ENCODE measurements around the gene KLHL8.
A peak's percentile ranks its signal among the peaks of the same experiment; 100 is the strongest.

The KLHL8 gene

GRCh38 chr4:87220094-87220822, at the start of gene KLHL8:
TSS of gene KLHL8 (minus strand) at chr4:87220618. CDS start at chr4:87195539, 25,079 bp downstream.
- peak; percentile 79 for DNase-seq

GRCh38 chr4:87270144-87270543, 49.7 kb upstream of the KLHL8 start:
- DNase-seq, result peak; percentile 18

DNA sequence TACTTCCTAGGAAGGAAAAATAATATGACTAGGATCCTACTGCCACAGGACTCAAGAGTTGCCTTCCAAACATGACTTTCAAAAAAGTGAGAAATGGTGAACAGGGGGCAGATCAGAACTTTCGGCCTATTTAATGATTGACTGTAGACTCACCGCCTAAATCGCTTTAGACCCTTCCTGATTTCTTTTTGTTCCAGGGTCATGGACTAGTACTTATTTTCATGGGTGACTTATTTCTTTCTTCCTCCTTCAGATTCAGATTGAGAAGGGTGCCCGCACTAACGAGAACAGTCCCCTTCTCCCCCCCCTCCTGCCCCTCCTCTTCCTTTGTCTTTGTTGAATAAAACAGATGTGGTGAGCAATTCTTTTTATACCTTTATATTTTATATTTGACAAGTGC, 48.0 kb upstream of the KLHL8 start:
- DNase-seq, result no peak

DNA sequence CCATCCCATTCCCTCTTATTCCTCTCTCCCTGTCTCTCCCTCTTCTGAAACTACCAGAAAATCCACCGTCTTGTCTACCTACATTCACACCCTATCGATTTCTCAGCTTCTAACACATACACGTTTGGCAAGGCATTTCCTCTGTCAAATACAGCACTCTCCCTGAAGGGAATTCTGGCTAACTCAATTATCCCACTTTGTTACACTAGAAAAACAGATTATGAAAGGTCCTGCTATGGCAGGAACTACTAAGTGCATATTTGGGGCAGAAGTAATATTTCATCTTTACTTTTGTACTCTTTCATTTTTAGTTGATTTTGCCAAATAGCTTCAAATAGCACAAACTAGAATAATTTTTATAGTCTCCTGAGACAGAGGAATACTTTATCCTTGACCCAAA, 46.6 kb upstream of the KLHL8 start:
- DNase-seq, result no peak

DNA sequence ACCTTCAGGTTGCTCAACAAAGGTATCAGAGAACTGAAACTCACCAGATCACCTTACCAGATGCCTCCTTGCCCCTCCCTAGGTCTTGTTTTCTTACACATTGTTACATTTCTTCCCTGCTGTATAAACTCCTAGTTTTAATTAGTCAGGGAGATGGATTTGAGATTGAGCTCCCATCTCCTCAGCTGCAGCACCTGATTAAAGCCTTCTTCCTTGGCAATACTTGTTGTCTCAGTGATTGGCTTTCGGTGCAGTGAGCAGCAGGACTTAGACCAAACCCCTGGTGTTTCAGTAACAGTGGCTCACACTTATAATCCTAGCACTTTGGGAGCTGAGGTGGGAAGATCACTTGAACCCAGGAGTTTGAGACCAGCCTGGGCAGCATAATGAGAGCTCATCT, 42.5 kb upstream of the KLHL8 start:
- no peak for DNase-seq

GRCh38 chr4:87260477-87260876, 40.1 kb upstream of the KLHL8 start:
- DNase-seq, result no peak

GRCh38 chr4:87258677-87259076, 38.3 kb upstream of the KLHL8 start:
- no peak for DNase-seq

DNA sequence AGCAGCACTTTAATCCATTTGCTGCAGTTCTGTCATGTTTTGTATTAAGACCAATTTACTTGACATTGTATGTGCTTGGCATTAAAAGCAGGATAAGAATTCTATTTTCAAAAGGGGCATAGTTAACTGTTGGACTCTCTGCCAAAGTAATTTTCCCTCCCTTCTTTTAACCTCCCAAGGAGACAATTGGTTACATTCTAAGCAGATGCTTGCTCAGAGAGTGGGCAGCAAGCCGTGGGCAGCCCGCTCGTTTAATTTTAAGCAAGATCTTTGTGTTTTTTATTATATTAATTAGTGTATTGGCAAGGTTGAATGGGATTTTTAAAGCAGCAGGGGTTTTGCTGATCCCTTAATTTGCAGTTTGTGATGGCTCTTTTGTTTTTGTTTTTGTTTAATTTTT, 37.1 kb upstream of the KLHL8 start:
- DNase-seq, result no peak

DNA sequence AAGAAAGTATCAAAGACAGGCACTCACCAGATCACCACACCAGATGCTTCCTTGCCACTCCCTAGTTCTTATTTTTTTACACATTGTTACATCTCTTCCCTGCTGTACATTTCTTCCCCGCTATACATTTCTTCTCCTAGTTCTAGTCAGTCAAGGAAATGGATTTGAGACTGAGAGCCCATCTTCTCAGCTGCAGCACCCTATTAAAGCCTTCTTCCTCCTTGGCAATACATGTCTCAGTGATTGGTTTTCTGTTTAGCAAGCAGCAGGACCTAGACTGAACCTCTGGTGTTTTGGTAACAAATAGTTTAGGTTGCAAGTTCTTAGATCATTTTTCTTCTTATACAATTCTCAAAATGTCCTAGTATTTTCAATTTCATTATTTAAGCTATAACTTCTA, 35.3 kb upstream of the KLHL8 start:
- DNase-seq, result no peak

GRCh38 chr4:87251106-87251505, 30.7 kb upstream of the KLHL8 start:
- DNase-seq, result no peak

- no peak for DNase-seq
Observed at GRCh38 chr4:87250294-87250693, 29.9 kb upstream of the KLHL8 start.

DNA sequence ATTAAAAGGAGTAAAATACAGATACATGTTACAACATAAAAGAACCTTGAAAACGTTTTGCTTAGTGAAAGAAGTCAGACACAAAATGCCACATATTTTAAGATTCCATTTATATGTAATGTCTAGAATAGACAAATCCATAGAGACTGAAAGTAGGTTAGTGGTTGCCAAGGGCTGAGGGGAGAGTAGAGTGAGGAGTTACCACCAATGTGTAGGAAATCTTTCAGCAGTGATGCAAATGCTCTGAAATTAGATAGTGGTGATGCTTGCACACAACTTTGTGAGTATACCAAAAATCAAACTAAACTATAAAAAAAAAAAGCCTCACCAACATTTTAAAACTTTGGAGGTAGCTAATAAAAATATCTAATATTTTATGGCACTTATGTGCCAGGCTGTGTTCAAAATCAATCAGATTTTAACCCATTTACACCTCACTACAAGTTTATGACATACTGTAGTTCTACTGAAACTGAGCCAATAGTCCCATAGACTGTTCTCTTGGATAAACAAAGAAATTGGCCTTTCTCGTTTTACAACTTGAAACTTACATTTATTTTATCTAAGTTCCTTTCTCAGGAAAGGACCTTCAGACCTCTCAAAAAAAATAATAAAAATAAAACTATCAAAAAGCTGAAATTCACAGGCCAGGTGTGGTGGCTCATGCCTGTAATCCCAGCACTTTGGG, 29.1 kb upstream of the KLHL8 start:
- DNase-seq, result no peak

- peak; percentile 7 for DNase-seq
Observed at GRCh38 chr4:87243426-87244053, 23.1 kb upstream of the KLHL8 start.

DNA sequence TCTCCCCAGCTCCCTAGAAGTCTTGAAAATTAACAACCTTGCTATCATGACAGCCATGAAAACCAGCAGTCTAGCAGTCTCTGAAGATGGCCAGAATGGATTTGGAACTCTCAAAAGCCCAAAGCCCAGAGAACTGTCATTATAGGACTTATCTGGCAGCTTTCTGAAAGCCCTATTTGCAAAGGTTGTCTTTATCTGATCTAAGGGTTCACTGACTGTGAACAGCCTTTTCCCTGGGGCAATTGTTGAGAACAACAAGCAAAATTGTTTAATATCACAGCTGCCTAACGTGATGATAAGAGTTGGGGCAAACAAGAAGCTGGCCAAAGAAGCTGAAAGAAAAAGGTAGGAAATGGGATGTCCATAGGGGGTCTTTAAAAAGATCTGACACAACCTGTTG, 20.9 kb upstream of the KLHL8 start:
- no peak for DNase-seq

DNA sequence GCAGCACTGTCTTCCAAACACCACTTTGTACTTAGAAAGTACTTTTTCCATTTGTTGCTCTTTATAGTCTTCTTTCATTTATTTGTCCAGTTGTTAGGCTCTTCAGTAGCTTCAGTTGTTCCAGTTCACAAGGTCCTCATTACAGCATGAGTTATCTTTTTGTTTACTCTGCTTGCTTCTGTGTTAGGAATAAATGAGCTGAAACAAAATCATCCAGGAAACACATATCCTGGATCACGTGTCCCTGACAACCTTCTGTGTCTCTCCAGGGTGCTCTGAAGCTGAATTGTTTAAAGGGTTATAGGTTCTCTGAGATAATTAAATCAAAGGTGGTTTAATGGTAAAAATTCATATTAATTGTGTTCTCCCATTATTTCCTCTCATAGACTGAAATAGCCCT, 19.9 kb upstream of the KLHL8 start:
- peak; percentile 14 for DNase-seq

- DNase-seq, result no peak
Observed at GRCh38 chr4:87239821-87240220, 19.4 kb upstream of the KLHL8 start.

DNA sequence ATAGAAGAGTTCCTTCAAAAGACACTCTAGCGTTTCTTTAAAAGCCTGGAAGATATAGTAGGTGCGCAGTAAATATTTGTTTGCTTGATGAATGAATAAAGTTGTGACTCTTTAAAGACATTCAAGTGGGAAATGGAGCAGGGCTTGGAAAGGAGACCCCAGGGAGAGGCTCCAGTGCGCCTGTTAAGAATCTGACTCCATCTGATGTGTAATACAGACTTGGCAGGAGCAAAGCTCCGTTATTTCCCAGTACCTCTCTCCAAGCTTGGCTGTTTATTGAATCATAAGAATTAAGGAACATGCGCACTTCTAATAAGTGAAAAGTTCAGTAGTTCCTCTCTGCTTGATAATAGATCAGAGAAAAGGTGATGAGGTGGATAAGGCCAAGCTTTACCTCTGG, 18.8 kb upstream of the KLHL8 start:
- no peak for DNase-seq

- no peak for DNase-seq
Observed at GRCh38 chr4:87236861-87237260, 16.4 kb upstream of the KLHL8 start.

- DNase-seq, result no peak
Observed at GRCh38 chr4:87235020-87235671, 14.7 kb upstream of the KLHL8 start.

DNA sequence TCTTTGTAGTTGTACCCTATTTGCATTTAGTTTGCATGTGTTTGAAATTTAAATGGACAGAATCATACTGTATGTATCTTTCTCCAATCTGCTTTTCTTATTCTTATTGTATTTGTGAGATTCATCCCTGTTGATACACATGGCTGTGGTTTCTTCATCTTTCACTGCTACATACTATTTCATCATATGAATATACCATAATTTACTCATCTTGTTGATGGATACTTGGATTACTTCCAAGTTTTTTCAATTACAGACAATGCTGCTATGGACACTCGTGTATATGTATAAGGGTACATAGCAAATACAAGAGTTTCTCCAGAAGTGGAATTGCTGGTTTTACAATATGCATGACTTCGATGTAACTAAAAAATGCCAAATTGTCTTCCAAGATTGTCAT, 11.8 kb upstream of the KLHL8 start:
- no peak for DNase-seq

- no peak for DNase-seq
Observed at GRCh38 chr4:87230806-87231205, 10.4 kb upstream of the KLHL8 start.

- no peak for DNase-seq
Observed at GRCh38 chr4:87229979-87230378, 9.6 kb upstream of the KLHL8 start.

- DNase-seq, result no peak
Observed at GRCh38 chr4:87228262-87228860, 7.9 kb upstream of the KLHL8 start.

Measured in DMS153 (cell line).